GM06990 (cell line): ENCODE data around the gene LTN1.

Source experiments
- DNase-seq: peaks from one replicate; pipeline ENCODE4 v3.0.0-alpha.2; 2011; ENCODE audit not compliant: insufficient read length; ENCODE audit errors: extremely low read depth
- H3K27me3 ChIP-seq: replicated peaks from 2 replicates; pipeline ENCODE4 v1.6.0; 2011; ENCODE audit warnings: low read length; ENCODE audit not compliant: control insufficient read depth, insufficient read depth
- H3K36me3 ChIP-seq: 2 replicates; pipeline ENCODE4 v1.5.1; 2011; ENCODE audit warnings: low read length; ENCODE audit not compliant: control insufficient read depth, insufficient read depth
- H3K4me3 ChIP-seq: replicated peaks from 2 replicates; pipeline ENCODE4 v1.5.1; 2011; ENCODE audit warnings: low read depth, mild to moderate bottlenecking, control low read depth, low read length
- TF ChIP-seq, protein P1 (sequence below): IDR thresholded peaks from 2 replicates; pipeline ENCODE4 v1.5.1; 2011; ENCODE audit warnings: low read length, control low read depth, mild to moderate bottlenecking, inconsistent platforms; ENCODE audit not compliant: insufficient read depth, poor library complexity, severe bottlenecking

The LTN1 gene, protein sequence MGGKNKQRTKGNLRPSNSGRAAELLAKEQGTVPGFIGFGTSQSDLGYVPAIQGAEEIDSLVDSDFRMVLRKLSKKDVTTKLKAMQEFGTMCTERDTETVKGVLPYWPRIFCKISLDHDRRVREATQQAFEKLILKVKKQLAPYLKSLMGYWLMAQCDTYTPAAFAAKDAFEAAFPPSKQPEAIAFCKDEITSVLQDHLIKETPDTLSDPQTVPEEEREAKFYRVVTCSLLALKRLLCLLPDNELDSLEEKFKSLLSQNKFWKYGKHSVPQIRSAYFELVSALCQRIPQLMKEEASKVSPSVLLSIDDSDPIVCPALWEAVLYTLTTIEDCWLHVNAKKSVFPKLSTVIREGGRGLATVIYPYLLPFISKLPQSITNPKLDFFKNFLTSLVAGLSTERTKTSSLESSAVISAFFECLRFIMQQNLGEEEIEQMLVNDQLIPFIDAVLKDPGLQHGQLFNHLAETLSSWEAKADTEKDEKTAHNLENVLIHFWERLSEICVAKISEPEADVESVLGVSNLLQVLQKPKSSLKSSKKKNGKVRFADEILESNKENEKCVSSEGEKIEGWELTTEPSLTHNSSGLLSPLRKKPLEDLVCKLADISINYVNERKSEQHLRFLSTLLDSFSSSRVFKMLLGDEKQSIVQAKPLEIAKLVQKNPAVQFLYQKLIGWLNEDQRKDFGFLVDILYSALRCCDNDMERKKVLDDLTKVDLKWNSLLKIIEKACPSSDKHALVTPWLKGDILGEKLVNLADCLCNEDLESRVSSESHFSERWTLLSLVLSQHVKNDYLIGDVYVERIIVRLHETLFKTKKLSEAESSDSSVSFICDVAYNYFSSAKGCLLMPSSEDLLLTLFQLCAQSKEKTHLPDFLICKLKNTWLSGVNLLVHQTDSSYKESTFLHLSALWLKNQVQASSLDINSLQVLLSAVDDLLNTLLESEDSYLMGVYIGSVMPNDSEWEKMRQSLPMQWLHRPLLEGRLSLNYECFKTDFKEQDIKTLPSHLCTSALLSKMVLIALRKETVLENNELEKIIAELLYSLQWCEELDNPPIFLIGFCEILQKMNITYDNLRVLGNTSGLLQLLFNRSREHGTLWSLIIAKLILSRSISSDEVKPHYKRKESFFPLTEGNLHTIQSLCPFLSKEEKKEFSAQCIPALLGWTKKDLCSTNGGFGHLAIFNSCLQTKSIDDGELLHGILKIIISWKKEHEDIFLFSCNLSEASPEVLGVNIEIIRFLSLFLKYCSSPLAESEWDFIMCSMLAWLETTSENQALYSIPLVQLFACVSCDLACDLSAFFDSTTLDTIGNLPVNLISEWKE (N-terminal part only)

DNA sequence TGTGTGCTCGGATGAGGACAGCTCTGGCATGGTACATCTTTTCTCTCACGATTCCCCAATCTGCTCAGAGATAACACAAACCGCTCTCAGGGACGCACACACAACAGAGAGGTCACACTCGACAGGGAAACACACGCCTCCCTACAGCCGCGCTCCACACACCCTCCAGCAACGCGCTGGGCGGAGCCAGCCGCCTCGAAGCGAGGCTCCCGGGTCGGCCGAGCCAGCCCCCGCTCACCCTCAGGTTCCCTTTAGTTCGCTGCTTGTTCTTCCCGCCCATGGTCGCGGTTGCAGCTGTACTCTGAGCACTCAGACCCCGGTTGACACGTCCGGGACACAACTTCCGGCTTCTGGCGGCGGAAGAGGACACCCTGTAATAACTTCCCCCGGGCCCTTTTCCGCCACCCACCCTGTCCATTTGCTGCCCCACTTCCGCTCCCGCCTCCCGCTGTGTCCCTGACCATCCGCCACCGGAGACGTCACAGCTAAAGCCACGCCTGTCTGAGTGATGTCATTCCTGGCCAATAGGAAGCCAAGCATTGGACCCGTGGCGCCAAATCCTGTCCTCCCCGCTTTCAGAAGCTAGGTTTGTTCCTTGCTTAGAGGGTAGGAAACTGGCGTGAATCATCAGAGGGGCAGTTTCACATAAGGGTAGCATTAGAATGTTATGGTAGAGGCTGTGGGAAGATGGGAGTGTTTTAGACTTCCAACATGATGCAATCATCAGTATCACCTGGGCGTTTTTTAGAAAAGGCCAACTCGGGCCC is at the start of gene LTN1:
TSS of gene LTN1 (minus strand) at position 352 of the 767 bp plus-strand sequence. CDS start at position 280, 72 bp downstream.
- peak; percentile 96 for DNase-seq
- H3K4me3 ChIP-seq = peak within 1 kb of the TSS; percentile 100
- TF ChIP-seq, protein P1, sequence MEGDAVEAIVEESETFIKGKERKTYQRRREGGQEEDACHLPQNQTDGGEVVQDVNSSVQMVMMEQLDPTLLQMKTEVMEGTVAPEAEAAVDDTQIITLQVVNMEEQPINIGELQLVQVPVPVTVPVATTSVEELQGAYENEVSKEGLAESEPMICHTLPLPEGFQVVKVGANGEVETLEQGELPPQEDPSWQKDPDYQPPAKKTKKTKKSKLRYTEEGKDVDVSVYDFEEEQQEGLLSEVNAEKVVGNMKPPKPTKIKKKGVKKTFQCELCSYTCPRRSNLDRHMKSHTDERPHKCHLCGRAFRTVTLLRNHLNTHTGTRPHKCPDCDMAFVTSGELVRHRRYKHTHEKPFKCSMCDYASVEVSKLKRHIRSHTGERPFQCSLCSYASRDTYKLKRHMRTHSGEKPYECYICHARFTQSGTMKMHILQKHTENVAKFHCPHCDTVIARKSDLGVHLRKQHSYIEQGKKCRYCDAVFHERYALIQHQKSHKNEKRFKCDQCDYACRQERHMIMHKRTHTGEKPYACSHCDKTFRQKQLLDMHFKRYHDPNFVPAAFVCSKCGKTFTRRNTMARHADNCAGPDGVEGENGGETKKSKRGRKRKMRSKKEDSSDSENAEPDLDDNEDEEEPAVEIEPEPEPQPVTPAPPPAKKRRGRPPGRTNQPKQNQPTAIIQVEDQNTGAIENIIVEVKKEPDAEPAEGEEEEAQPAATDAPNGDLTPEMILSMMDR = no peak

DNA sequence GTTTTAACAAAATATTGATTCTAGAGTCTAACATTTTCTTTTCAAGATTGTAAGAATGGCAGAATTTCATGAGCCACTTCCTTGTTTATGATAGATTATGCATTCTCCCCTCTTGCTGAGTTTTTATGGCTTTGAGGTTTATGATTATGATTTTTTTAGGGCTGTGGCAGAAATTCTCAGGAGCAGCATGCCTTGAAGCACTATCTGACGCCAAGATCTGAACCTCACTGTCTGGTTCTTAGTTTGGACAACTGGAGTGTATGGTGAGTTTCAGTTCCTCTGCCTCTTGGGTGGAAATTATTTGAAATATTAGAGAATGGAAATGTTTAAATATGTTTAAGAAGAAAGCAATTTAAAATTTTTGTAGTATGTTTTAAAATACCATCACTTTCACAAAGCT is 42.0 kb upstream of the LTN1 start:
- H3K36me3 ChIP-seq = peaks cover 17% of the 10 kb centered on the region
- TF ChIP-seq, protein P1 = no peak
- no peak for DNase-seq

More for the DNA sequence above, at the start of gene LTN1:
- Histone ChIP-seq H3K36me3 (no peaks in the 10 kb centered on the region), H3K27me3 (no peaks in the 10 kb centered on the region)

DNA sequence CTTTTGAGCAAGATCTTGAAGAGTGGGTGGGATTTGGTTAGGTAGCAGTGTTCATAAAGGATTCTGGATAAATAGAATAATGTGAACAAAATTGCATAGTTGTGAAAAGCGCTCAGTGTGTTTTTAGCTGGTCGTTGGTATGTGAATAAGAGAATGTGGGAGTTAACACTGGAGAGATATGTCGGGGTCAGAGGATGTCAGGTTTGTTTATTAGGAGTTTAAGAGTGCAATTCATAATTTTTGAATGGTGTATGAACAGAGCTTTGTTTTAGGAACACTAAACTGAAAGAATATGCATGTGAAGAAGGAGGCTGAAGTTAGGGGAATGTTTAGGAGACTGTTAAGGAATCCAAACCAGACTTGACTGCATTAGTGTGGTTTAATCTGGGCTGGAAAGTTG is 41.2 kb upstream of the LTN1 start:
- DNase-seq = no peak
- Histone ChIP-seq H3K36me3 (peaks cover 15% of the 10 kb centered on the region), H3K27me3 (no peaks in the 10 kb centered on the region), H3K4me3 (no peak overlapping the region)
- TF ChIP-seq, protein P1 = no peak

More for the DNA sequence above, 42.0 kb upstream of the LTN1 start:
- H3K27me3 ChIP-seq = no peaks in the 10 kb centered on the region
- no peak overlapping the region for H3K4me3 ChIP-seq

DNA sequence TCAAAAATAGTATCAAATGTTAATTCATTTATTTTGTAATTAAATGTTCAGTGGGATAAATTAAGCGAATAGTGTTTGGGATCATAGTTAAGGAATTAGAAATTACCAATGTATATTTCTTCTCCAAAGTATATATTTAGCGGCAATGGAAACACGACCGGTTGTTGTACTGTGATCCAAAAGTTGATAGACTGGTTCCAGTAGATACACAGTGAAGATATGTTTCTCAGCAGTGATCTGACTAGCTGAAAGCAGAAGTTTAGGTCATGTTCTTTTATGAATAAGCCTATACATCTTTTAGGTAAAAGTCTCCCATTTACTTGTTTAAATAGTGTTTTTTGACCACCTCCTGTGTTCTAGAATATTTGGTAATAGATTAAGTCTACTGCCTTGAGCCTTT is 40.6 kb upstream of the LTN1 start:
- H3K27me3 ChIP-seq = no peaks in the 10 kb centered on the region
- no peak for DNase-seq
- peaks cover 15% of the 10 kb centered on the region for H3K36me3 ChIP-seq
- TF ChIP-seq, protein P1 = no peak
- H3K4me3 ChIP-seq = no peak overlapping the region

DNA sequence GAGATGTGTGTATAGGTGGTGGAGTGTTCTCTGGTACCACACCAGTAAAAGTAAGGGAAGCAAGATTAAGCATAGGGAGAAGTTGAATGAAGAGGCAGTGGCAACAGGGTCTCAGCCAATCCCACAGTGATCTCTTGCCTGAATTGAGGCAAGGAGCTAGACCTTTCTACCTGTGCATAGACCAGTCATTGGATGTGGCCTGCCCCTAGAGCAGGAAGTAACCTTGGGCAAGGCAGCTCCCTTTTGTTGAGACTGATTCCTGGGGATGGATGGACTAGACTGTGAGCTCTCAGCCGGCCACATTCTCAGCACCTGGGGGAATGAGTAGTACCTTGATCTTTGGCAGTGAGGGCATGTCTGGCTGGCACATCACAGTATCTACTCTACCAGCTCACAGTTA is 38.2 kb upstream of the LTN1 start:
- Histone ChIP-seq H3K36me3 (peaks cover 10% of the 10 kb centered on the region), H3K4me3 (no peak overlapping the region), H3K27me3 (no peaks in the 10 kb centered on the region)
- TF ChIP-seq, protein P1 = no peak
- DNase-seq = no peak
